Right lung (tissue), 5 donors: Measurements from ENCODE around the gene PURB. TPM values are rescaled to one million over a fixed set of nuclear protein-coding genes. Genes with fewer than 3 reads are reported as not detected.
"Not testable (repeated sequence)": the region's sequence is repeated elsewhere in the genome, so short reads cannot be mapped to it uniquely, and the experiment has no call there.

Experiments used
- DNase-seq, 2 donors: peaks; one replicate each; pipeline ENCODE4 v3.0.0-alpha.2; 2013
- polyA plus RNA-seq, 5 donors: library from polyadenylated mRNA; unstranded; fragments of 120-200 nt; gene quantifications; one replicate each; pipeline versions ENCODE4 v1.2.1 to v1.2.3, GENCODE V29; 2013; ENCODE audit warnings: inconsistent platforms in 1 of 5, low replicate concordance in 1 of 5; ENCODE audit not compliant: insufficient read length in 5 of 5, insufficient read depth in 1 of 5

Gene PURB
- polyA plus RNA-seq, 5 donors: 23.8 to 37.9 (median 32.5) TPM

DNA sequence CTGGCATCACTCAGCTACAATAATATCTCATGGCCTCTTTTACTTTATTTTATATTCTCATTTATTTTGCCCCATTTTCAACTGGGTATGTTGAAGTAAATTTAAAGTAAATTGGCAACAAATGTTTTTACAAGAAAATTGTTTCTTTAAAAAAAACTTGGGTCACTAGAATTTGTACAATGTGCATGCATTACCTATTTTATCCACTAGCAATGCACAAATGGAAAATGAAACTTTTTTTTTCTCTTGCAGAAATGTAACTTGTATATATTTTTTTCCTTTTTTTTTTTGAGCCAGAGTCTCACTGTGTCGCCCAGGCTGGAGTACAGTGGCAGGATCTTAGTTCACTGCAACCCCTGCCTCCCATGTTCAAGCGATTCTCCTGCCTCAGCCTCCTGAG is 27.2 kb downstream of the PURB start:
- no peak for DNase-seq

DNA sequence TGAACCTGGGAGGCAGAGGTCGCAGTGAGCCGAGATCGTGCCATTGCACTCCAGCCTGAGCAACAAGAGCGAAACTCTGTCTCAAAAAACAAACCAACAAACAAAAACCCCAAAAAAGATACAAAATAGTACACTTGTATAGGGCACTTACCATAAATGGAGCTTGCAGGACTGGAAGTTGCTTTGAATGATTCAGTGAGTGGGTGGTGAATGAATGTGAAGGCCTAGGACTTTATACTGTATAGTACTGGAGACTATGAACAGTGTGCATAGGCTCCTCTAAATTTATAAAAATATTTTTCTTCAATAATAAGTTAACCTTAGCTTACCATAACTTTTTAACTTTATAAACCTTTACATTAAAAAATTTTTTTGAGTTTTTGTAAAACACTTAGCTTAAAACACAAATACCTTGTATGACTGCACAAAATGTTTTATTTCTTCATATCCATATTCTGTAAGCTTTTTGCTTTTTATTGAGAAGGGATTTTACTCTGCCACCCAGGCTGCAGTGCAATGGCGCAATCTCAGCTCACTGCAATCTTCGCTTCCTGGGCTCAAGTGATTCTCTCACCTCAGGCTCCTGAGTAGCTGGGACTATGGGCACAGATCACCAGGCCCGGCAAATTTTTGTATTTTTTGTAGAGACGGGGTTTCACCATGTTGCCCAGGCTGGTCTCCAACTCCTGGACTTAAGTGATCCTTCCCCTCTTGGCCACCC is 30.5 kb downstream of the PURB start:
- no peak for DNase-seq

DNA sequence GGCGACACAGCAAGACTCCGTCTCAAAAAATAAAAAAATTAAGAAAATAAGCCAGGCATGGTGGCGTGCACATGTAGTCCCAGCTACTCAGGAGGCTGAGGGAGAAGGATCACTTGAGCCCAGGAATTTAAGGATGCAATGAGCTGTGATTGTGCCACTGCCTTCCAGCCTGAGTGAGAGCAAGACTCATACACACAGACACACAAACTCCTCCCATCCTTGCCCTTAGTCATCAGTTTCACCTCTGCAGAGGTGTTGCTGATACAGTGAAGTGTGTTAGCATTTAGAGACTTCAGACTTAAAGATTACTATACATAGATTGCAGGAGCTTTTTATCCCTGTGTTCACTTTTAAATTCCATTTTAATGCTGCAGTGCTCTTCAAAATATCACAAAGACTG is 31.9 kb downstream of the PURB start:
- DNase-seq: no peak

DNA sequence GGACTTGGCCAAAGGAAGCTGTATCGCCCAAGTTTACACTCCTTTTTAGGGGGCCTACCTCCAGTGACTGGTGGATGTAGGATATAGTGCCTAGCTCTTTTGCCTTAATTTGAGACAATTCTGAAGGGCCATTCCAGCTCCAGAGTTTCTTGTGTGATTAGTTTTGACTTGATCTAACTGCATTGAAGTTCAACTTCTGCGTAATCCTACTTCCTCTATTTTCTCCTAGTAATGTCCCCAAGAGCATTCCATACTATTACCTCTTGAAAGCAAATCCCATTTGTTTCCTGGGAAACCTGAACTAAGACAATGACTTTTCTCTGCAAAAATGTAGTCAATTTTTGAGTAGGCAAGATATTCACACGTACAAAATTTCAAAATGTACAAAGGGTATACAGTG is 32.7 kb downstream of the PURB start:
- no peak for DNase-seq

DNA sequence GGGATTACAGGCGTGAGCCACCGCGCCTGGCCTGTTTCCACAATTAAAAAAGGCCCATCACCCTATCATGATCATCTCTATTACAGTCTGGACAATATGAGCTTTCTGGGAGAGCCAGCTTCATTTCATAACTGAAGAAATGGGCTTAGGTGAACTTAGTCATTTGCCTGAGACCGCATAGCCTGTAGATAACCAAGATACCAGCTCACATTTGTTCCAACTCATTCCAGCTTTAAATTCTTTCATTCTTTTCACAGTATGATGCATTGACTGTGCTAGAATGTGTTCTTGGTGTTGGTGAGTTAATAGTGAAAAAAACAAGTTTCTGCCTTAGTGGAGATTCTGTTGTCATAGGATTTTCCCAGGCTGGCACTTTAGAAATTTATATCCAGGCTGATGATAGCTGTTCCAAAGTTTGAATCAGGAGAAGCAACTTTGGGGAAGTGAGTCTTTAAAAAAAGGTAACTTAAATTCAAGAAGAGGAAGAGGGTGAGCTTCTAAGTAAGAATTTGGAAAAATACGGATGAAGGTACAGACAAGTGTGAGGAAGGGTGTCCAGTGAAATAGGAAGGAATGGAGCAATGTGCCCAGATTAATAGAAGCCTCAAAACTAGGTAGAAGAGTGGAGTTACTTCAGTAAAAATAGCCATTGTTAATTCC is 35.3 kb downstream of the PURB start:
- no peak for DNase-seq

DNA sequence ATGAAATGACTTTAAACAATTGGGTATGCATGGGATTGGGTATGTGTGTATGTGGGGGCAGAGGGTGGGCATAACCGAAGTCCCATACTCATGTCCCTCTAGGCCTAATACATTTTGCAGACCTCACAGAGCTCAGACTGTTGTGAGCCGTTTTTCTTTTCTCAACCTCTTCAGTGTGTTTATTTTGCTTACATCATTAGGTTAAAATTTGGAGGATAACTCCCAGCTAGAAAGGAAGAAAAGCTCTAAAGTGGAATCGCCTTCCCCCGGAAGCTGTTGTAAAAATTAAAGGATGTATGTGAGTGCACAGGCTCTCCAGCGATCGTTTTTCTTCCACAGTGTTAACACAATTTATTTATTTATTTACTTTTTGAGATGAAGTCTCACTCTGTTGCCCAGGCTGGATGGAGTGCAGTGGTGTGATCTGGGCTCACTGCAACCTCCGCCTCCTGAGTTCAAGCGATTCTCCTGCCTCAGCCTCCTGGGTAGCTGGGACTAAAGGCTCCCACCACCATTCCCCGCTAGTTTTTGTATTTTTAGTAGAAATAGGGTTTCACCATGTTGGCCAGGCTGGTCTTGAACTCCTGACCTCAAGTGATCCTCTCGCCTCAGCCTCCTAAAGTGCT is 36.0 kb downstream of the PURB start:
- DNase-seq: no peak

DNA sequence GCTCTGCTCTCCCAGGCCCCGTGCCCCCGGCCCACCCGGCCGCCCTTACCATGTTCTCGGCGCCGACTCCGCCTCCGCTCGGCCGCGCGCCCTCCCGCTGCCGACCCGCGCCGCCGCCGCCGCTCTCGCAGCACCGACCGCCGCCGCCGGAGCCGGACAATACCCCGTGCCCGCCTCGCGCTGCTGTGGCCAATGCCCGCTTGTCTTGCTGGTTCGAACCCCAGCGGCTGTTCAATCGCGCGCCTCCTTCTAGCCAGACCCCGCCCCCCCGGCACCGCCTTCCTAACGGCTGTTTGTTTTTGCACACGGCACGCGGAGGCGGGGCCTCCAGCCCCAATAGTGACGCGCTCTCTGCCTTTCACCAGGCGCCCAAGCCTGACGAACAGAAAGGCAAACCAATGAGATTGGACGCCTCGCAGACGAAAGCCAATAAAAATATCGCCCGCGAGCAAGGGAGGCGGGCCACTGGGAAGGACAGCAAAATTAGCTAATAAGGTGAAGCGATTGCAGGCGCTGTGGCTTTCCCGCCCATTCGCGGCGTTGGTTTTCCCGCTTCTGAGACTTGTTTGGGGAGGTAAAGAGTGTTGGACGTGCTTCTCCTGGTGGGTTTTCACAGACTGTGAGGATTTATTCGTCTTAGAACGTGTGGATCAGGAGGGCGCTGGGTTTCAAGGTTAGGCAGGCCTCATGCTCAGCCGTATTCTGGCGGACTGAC is 37.3 kb downstream of the PURB start, which contains the start of gene H2AZ2:
TSS of gene H2AZ2 (minus strand) at position 168 of the 715 bp plus-strand sequence. CDS start at position 52, 116 bp downstream.
- peak; percentile 100 for DNase-seq

DNA sequence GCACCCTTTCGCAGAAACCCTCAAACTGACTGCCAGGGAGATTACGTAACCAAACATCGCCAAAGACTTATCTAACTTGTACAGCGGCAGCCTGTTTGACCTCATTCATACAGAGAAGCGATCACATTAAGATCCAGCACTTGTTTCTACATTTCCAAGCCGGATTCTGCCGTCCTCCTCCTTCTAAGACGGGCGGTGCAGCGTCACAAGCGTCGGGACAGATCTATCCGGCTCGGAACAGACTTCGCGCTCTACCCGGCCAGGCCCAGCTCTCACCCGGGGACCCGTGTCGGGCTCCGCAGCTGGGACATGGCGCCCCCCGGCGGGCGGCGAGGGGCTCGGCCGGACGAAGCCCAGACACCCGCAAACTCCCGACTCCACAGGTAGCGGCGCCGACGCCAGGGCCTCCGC is 37.8 kb downstream of the PURB start:
- peak; percentile 89 to 90 for DNase-seq

DNA sequence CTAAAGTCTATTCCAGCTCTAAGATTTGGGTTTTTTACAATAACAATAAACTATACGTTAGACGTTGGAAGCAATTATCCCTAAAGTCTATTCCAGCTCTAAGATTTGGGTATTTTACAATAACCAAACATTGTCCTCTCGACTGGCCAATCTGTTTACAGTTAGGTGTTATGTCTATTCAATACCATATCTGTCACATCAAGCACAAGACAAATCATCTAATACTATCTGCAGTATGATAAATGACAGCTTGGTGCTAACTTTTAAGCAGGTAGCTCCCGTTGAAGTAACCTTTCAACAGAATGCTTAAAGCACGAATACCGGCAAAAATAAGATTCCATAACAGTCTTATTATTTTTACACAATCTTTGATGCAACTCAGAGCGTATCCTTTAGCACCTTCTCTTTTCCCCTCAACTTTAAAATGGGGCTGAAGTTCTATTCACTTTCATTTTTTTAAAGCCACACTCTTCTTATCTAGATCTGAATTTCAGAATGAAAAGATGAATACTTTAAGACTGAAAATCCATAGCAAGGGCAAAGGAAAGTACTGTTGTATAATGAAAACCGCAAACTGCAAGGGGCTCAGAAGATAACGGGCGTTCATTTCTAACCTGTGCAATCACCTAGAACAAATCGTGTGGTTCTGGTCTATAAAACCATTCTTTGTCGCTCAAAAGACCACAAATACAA is 38.4 kb downstream of the PURB start:
- DNase-seq: no peak

DNA sequence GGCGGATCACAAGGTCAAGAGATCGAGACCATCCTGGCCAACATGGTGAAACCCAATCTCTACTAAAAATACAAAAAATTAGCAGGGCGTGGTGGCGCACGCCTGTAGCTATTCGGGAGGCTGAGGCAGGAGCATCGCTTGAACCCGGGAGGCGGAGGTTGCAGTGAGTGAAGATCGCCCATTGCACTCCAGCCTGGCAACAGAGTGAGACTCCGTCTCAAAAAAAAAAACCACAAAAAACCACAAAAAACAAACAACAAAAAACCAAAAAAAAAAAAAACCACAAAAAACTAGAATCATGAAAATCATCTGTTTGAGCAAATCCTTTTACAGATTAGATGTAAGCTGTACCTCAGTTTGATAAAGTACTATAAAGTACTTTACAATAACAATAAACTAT is 38.9 kb downstream of the PURB start:
- DNase-seq: not testable (repeated sequence)

DNA sequence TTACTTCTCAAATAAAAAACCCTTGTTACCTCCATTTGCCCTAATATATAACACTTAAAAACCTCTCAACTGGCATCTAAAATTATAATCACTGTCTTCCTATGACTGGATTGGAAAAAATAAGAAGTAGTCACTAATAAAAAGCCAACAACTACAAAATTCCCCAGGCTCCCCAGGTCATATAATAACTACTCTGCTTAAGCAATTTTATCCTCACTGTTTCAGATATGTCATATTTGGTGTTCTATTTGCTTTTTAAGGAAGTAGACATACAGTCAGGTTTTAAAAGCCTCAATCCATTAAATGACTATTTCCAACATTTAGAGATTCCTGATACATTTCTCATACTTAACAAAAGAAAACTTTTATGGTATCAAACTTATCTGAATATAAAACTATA is 39.9 kb downstream of the PURB start:
- DNase-seq: no peak

DNA sequence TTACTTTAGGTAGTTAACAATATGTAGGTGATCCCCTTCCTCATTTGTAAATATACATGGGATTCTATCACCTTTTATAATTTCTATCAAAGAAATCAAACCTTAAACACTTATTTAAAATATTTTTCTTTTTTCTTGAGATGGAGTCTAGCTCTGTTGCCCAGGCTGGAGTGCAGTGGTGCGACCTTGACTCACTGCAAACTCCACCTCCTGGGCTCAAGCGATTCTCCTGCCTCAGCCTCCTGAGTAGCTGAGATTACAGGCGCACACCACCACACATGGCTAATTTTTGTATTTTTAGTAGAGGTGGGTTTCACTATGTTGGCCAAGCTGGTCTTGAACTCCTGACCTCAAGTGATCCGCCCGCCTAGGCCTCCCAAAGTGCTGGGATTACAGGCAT is 41.9 kb downstream of the PURB start:
- DNase-seq: not testable (repeated sequence)

DNA sequence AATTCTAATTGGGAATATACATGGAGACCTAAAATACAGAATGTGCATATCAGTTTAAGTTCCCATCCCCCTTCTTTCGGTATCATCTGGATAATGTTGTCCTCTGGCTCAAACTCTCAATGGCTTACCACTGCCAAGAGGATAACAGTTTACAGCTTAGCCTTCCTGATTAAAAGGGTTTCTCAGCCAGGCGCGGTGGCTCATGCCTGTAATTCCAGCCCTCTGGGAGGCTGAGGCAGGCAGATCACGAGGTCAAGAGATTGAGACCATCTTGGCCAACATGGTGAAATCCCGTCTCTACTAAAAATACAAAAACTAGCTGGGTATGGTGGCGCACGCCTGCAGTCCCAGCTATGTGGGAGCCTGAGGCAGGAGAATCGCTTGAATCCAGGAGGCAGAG is 42.7 kb downstream of the PURB start:
- not testable (repeated sequence) for DNase-seq

DNA sequence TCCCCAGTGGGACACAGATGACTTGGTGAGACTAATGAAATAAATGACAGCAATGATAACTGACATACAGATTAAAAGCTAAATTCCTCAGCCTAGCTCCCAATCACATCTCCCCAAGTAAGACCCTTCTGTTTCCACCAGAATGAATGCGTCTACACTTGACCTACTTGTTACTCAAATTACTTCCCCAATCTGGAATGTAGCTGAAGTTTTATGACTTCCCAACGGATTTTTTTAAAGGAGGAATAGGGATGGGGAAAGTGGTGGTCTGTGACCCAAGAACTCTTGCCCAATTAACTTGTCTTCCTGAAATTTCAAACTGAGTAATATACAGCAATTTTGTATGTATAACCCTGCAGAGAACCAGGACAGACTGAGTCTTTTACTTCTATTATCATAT is 46.6 kb downstream of the PURB start:
- no peak for DNase-seq

DNA sequence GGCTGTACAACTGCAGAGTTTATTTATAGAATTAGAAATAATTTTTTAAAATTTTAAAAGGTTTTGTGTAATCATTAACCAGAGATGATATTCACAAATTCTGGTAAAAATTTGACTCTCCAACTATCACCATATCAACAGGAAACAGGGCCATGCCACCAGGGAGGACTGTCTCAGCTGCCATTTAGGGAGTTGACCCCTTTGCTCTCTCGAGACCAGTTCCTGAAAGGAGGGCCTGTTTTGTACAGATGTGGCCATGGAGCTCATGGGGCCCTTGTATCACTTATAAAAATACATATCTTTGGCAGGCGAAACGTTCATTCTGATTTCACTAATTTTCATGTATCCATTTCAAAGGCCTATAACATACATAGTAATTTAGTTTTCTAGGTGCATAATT is 57.8 kb downstream of the PURB start:
- no peak for DNase-seq

Other genes starting within 250 kb of the PURB start
- 10 to 100 TPM; 47.0 to 73.6 (median 68.6) TPM for gene ZMIZ2, start 136.7 kb downstream of the PURB start, polyA plus RNA-seq
- gene PPIA, start 88.8 kb downstream of the PURB start, polyA plus RNA-seq: 1,000 to 10,000 TPM; 1,042 to 1,297 (median 1,129) TPM
- 100 to 1,000 TPM; 178 to 285 (median 226) TPM for gene H2AZ2, start 37.4 kb downstream of the PURB start, polyA plus RNA-seq
- gene MYO1G, start 93.5 kb upstream of the PURB start, polyA plus RNA-seq: 1 to 10 TPM in 4 of 5 donors, under 1 TPM in 1; 0.86 to 1.8 (median 1.5) TPM
- 10 to 100 TPM; 23.3 to 36.6 (median 28.0) TPM for gene CCM2, start 114.7 kb upstream of the PURB start, polyA plus RNA-seq
- gene NACAD, start 203.4 kb upstream of the PURB start, polyA plus RNA-seq: 10 to 100 TPM in 2 of 5 donors, 1 to 10 TPM in 3; 5.7 to 10.5 (median 8.2) TPM
- gene TBRG4, start 226.2 kb upstream of the PURB start, polyA plus RNA-seq: 10 to 100 TPM; 36.7 to 51.1 (median 44.9) TPM